GM12878 (cell line): ENCODE measurements around the gene TSPAN11. TPM values are rescaled to one million over a fixed set of nuclear protein-coding genes. Genes with fewer than 3 reads are reported as not detected.

ENCODE experiments used
- ATAC-seq: fragments of 200-7000 bp; cut with Tn5 transposase; 3 replicates; pipeline ENCODE4 v1.9.1; 2020; ENCODE audit warnings: mild to moderate bottlenecking, moderate library complexity
- BruUV-seq: library from RNA; stranded (reverse); fragments of 400-500 nt; replicated peaks from 2 replicates; lab custom pipeline; 2021; lab: Mats Ljungman, UMichigan
- CTCF ChIA-PET: fragments of 300-600 bp; sonication (Branson Sonifier 250); formaldehyde crosslinking; extraction: SDS; loops from one replicate; lab custom pipeline; 2021; ENCODE audit warnings: inconsistent platforms; lab: Yijun Ruan, JAX
- POLR2A ChIA-PET: fragments of 350-600 bp; formaldehyde crosslinking; extraction: SDS; loops from one replicate; lab custom pipeline; 2021; ENCODE audit warnings: inconsistent platforms; lab: Charles Lee
- RAD21 ChIA-PET: fragments of 300-600 bp; sonication (Branson Sonifier 250); formaldehyde crosslinking; loops from one replicate; lab custom pipeline; 2023; ENCODE audit warnings: antibody characterized with exemption; ENCODE audit not compliant: unreplicated experiment; lab: Charles Lee
- SMC1A ChIA-PET: fragments of 300-600 bp; sonication (Branson Sonifier 250); formaldehyde crosslinking; loops from one replicate; lab custom pipeline; 2023; ENCODE audit not compliant: unreplicated experiment, uncharacterized antibody; lab: Charles Lee
- DNase-seq: peaks from one replicate; pipeline ENCODE4 v3.0.0-alpha.2; 2011; ENCODE audit warnings: low read depth, low spot score
- FAIRE-seq: peaks from 3 replicates; lab custom pipeline; 2011; peaks lifted over from hg19 to GRCh38; lab: Jason Lieb, UNC
- H2AFZ ChIP-seq: 2 replicates; pipeline ENCODE4 v1.6.0; 2011; ENCODE audit warnings: low read depth, low read length, control low read depth; ENCODE audit not compliant: control insufficient read depth
- H3K27ac ChIP-seq: 2 replicates; pipeline ENCODE4 v1.5.1; 2011; ENCODE audit warnings: control low read depth; ENCODE audit not compliant: control insufficient read depth, insufficient read depth
- H3K27me3 ChIP-seq, 2 experiments: replicated peaks in 1 of 2; 2 replicates each; pipeline versions ENCODE4 v1.6.0 to v1.6.1; 2011; ENCODE audit warnings: low read length in 1 of 2; ENCODE audit not compliant: control insufficient read depth in 2 of 2, insufficient read depth in 2 of 2
- H3K36me3 ChIP-seq, 2 experiments: 2 replicates each; pipeline ENCODE4 v1.5.1; 2011; ENCODE audit warnings: low read length in 1 of 2; ENCODE audit not compliant: control insufficient read depth in 2 of 2, insufficient read depth in 2 of 2
- H3K4me1 ChIP-seq: 2 replicates; pipeline ENCODE4 v1.6.1; 2011; ENCODE audit warnings: mild to moderate bottlenecking, low read length, moderate library complexity, mixed read lengths; ENCODE audit not compliant: control insufficient read depth, insufficient read depth
- H3K4me2 ChIP-seq: 2 replicates; pipeline ENCODE4 v1.6.0; 2011; ENCODE audit warnings: control low read depth; ENCODE audit not compliant: control insufficient read depth, insufficient read depth
- H3K4me3 ChIP-seq: fragments of 200-600 bp; sonication (generic); 2 replicates; pipeline ENCODE4 v1.5.1; 2016
- H3K79me2 ChIP-seq: 2 replicates; pipeline ENCODE4 v1.6.0; 2011; ENCODE audit warnings: low read length; ENCODE audit not compliant: control insufficient read depth, insufficient read depth
- H3K9ac ChIP-seq: 2 replicates; pipeline ENCODE4 v1.8.0; 2011; ENCODE audit warnings: low read length, control low read depth, mixed read lengths; ENCODE audit not compliant: control insufficient read depth, insufficient read depth
- H3K9me3 ChIP-seq: replicated peaks from 3 replicates; pipeline ENCODE4 v1.5.1; 2011; ENCODE audit warnings: mild to moderate bottlenecking, low read length; ENCODE audit not compliant: control insufficient read depth, insufficient read depth
- H4K20me1 ChIP-seq: 2 replicates; pipeline ENCODE4 v1.6.0; 2011; ENCODE audit not compliant: control insufficient read depth, insufficient read depth
- CEBPZ ChIP-seq: fragments of 150-350 bp; IDR thresholded peaks from 2 replicates; pipeline ENCODE4 v1.6.1; 2016; ENCODE audit warnings: low read depth, low read length
- ELK1 ChIP-seq: IDR thresholded peaks from 2 replicates; pipeline ENCODE4 v1.6.1; 2012; ENCODE audit warnings: low read depth, low read length, improper control_type of control experiment
- JUNB ChIP-seq: IDR thresholded peaks from 2 replicates; pipeline ENCODE4 v1.6.1; 2016; ENCODE audit warnings: antibody characterized with exemption, mild to moderate bottlenecking
- MYC ChIP-seq: IDR thresholded peaks from 2 replicates; pipeline ENCODE4 v1.6.1; 2011; ENCODE audit warnings: mild to moderate bottlenecking, low read length, moderate library complexity, inconsistent platforms; ENCODE audit not compliant: insufficient read depth, insufficient replicate concordance, insufficient read length, severe bottlenecking
- RAD21 ChIP-seq: IDR thresholded peaks from 2 replicates; pipeline ENCODE4 v1.6.1; 2011; ENCODE audit warnings: mild to moderate bottlenecking, low read depth, low read length, moderate library complexity; ENCODE audit not compliant: insufficient read depth
- SMC3 ChIP-seq: IDR thresholded peaks from 2 replicates; pipeline ENCODE4 v1.6.1; 2011; ENCODE audit warnings: low read length, improper control_type of control experiment, borderline replicate concordance
- SREBF1 ChIP-seq: IDR thresholded peaks from 2 replicates; pipeline ENCODE4 v1.6.1; 2012; ENCODE audit warnings: mild to moderate bottlenecking, low read length
- YY1 ChIP-seq: IDR thresholded peaks from 2 replicates; pipeline ENCODE4 v1.6.1; 2011; ENCODE audit warnings: low read depth, mild to moderate bottlenecking, low read length
- WGBS: methylation state at CpG from one replicate; pipeline ENCODE4 v1.1.6; 2016; ENCODE audit warnings: low lambda C conversion rate; ENCODE audit not compliant: insufficient replicate concordance, insufficient coverage; ENCODE audit errors: missing lambda C conversion rate; 5-methylcytosine and 5-hydroxymethylcytosine counted together
- in situ Hi-C: fragments of 300-500 bp; cut with MboI; formaldehyde crosslinking; loops from 9 replicates; pipeline ENCODE4 v1.14.3; 2018; ENCODE audit warnings: mixed read lengths
- intact Hi-C: fragments of 100-400 bp; cut with micrococcal nuclease; formaldehyde crosslinking; loops from one replicate; pipeline ENCODE4 v1.14.2; 2022; ENCODE audit not compliant: unreplicated experiment
- polyA plus RNA-seq, 11 experiments: library from polyadenylated mRNA; depleted of rRNA in 4 of 11; unstranded in 6 of 11; stranded (reverse) in 5 of 11; fragments of >200 nt; fragmentation: Nextera tagmentation in 4 of 11; fragmentation: Illumina TruSeq in 1 of 11; extraction: Ambion mirVana in 4 of 11; extraction: Trizol in 1 of 11; gene quantifications; 1 replicate in 1 of 11; 2 replicates in 10 of 11; pipeline versions ENCODE4 v1.2.1 to v1.2.3, GENCODE V29; 2011 to 2016; ENCODE audit warnings: inconsistent platforms in 2 of 11, missing spikeins in 2 of 11, low read depth in 1 of 11
- total RNA-seq, 4 experiments: library from RNA; depleted of rRNA in 3 of 4; stranded (reverse); fragments of >200 nt in 3 of 4; fragmentation: Illumina TruSeq in 1 of 4; extraction: Trizol in 1 of 4; gene quantifications; 2 replicates each; pipeline versions ENCODE4 v1.2.1 to v1.2.3, GENCODE V29; 2013 to 2021
- TF ChIP-seq, protein P1 (sequence below): IDR thresholded peaks from 2 replicates; pipeline ENCODE4 v1.6.1; 2012; ENCODE audit warnings: low read depth, low read length, improper control_type of control experiment
- TF ChIP-seq, protein P2 (sequence below), 3 experiments: IDR thresholded peaks in 2 of 3; conservative IDR thresholded peaks in 1 of 3; 2 replicates each; pipeline ENCODE4 v1.5.1; 2011; ENCODE audit warnings: low read depth in 3 of 3, low read length in 3 of 3, mild to moderate bottlenecking in 3 of 3, control low read depth in 2 of 3, moderate library complexity in 2 of 3, inconsistent platforms in 1 of 3, mixed read lengths in 1 of 3; ENCODE audit not compliant: control insufficient read depth in 2 of 3, insufficient read depth in 1 of 3; ENCODE audit errors: extremely low read depth in 1 of 3

The TSPAN11 gene
- total and polyA plus RNA-seq, 10 of the 15 experiments (the other 5 are each of a cell fraction or from before 2014, with no cell fraction given), result under 0.01 to 0.27 (median 0.04) TPM; not detected in 6

DNA sequence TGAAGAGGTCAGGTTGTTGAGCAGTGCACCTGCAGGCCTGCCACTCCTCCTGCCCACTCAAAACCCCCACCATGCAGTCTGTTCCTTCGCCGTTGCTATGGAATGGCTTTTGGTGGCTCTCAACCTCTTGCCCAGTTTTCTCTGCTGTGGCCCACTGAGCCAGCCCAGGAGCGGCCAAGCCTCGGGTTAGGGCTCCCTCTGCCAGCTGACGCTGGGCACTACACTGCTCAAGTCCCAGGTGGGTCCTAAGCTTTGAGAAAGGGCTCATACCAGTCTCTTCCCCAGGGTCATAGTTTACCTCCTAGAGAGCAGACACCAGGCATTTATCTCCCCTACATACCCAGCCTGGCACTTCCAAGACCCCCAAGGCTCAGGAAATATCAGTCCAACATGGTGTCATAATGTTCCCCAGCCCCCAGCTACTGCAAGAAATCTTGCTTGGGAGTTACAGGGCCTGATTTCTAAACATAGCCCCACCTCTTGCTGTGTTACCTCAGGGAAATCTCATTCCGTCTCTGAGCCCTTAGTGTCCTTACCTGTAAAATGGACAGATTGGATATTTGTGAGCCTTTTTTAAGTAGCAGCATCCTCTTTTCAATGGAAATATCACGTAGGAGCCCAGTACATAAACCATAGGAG, 59.4 kb downstream of the TSPAN11 start:
- Histone ChIP-seq H3K27me3 (no peaks in the 10 kb centered on the region), H3K4me1 (no peaks in the 10 kb centered on the region), H3K9ac (no peak overlapping the region), H3K27ac (no peak overlapping the region), H3K4me3 (no peak overlapping the region), H3K9me3 (no peaks in the 10 kb centered on the region), H3K36me3 (no peaks in the 10 kb centered on the region), H2AFZ (no peak overlapping the region), H4K20me1 (no peaks in the 10 kb centered on the region), H3K79me2 (no peaks in the 10 kb centered on the region)
- 0% methylated on average over 7 of the region's 7 CpGs for WGBS
- in situ Hi-C loops, result no loop called here
- peak; percentile 89 for ATAC-seq
- intact Hi-C loops, result loop anchor here (1.0 kb wide), 2 partner anchors 135 to 139 kb away; no protein-coding TSS in a partner anchor
- ChIA-PET CTCF (interaction anchor here (0.9 to 4.9 kb wide), 9 partner anchors 11 to 286 kb away, joined by 3 to 125 read pairs (median 4); no protein-coding TSS in a partner anchor), POLR2A (interaction anchor here (0.5 to 0.9 kb wide), 2 partner anchors 30 to 167 kb away, joined by 3 to 5 read pairs; no protein-coding TSS in a partner anchor), SMC1A (interaction anchor here (1.3 to 3.7 kb wide), 3 partner anchors 17 to 138 kb away, joined by 3 to 25 read pairs (median 25); no protein-coding TSS in a partner anchor), RAD21 (interaction anchor here (0.8 to 3.7 kb wide), 6 partner anchors 11 to 337 kb away, joined by 3 to 26 read pairs (median 6); no protein-coding TSS in a partner anchor)
- FAIRE-seq, result peak; percentile 54
- DNase-seq, result no peak
- TF ChIP-seq RAD21 (peak; percentile 83), CEBPZ (no peak), MYC (no peak), SREBF1 (no peak), ELK1 (no peak), SMC3 (peak; percentile 87), YY1 (peak; percentile 59; the same call in 1 of the 2 replicates), JUNB (no peak)
- TF ChIP-seq, protein P1, sequence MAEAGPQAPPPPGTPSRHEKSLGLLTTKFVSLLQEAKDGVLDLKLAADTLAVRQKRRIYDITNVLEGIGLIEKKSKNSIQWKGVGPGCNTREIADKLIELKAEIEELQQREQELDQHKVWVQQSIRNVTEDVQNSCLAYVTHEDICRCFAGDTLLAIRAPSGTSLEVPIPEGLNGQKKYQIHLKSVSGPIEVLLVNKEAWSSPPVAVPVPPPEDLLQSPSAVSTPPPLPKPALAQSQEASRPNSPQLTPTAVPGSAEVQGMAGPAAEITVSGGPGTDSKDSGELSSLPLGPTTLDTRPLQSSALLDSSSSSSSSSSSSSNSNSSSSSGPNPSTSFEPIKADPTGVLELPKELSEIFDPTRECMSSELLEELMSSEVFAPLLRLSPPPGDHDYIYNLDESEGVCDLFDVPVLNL, result no peak
- TF ChIP-seq, protein P2, sequence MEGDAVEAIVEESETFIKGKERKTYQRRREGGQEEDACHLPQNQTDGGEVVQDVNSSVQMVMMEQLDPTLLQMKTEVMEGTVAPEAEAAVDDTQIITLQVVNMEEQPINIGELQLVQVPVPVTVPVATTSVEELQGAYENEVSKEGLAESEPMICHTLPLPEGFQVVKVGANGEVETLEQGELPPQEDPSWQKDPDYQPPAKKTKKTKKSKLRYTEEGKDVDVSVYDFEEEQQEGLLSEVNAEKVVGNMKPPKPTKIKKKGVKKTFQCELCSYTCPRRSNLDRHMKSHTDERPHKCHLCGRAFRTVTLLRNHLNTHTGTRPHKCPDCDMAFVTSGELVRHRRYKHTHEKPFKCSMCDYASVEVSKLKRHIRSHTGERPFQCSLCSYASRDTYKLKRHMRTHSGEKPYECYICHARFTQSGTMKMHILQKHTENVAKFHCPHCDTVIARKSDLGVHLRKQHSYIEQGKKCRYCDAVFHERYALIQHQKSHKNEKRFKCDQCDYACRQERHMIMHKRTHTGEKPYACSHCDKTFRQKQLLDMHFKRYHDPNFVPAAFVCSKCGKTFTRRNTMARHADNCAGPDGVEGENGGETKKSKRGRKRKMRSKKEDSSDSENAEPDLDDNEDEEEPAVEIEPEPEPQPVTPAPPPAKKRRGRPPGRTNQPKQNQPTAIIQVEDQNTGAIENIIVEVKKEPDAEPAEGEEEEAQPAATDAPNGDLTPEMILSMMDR (IDR thresholded peaks at IDR 0.05 in 2 of 3, conservative IDR thresholded peaks at IDR 0.05 in 1 of 3; ENCODE audit: control insufficient read depth in 2 of 3, extremely low read depth in 1 of 3, insufficient read depth in 1 of 3, low read depth in 3 of 3, low read length in 3 of 3), result peak; percentile 72 to 84 (median 81)
- TF ChIP-seq, all 136 proteins: peak for 4
- H3K4me2 ChIP-seq, result no peak overlapping the region
- no TSS peak for BruUV-seq
